Measurements from ENCODE around the gene NACC2.

DNA sequence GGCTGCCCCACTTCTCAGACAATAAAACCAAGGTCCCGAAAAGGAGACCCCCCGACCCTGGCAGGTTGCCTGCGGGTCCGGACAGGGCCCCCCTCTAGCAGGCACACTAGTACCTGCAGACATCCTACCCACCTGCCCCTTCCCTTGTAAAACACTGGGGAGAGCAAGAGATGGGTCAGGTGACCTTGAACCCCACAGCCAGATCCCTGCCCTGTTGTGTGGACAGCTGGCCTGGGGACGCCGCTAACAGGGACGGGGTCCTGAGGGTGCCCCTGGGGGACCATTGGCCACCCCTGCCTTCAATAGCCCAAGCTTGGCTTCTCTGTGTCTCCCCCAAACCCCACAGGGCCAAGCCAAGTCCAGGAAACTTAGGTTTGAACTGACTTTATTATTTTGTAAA, 88.9 kb downstream of the NACC2 start:
- TF ChIP-seq, protein P1, sequence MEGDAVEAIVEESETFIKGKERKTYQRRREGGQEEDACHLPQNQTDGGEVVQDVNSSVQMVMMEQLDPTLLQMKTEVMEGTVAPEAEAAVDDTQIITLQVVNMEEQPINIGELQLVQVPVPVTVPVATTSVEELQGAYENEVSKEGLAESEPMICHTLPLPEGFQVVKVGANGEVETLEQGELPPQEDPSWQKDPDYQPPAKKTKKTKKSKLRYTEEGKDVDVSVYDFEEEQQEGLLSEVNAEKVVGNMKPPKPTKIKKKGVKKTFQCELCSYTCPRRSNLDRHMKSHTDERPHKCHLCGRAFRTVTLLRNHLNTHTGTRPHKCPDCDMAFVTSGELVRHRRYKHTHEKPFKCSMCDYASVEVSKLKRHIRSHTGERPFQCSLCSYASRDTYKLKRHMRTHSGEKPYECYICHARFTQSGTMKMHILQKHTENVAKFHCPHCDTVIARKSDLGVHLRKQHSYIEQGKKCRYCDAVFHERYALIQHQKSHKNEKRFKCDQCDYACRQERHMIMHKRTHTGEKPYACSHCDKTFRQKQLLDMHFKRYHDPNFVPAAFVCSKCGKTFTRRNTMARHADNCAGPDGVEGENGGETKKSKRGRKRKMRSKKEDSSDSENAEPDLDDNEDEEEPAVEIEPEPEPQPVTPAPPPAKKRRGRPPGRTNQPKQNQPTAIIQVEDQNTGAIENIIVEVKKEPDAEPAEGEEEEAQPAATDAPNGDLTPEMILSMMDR (IDR thresholded peaks at IDR 0.05; ENCODE audit: low read depth, low read length, poor library complexity, severe bottlenecking), result no peak
- no peak for TF ChIP-seq EZH2phosphoT487 (IDR thresholded peaks at IDR 0.05; ENCODE audit: borderline replicate concordance, low read length)

Data from DOHH2 (cell line).